ENCODE results near the gene PIP5K1C.

The PIP5K1C gene

DNA sequence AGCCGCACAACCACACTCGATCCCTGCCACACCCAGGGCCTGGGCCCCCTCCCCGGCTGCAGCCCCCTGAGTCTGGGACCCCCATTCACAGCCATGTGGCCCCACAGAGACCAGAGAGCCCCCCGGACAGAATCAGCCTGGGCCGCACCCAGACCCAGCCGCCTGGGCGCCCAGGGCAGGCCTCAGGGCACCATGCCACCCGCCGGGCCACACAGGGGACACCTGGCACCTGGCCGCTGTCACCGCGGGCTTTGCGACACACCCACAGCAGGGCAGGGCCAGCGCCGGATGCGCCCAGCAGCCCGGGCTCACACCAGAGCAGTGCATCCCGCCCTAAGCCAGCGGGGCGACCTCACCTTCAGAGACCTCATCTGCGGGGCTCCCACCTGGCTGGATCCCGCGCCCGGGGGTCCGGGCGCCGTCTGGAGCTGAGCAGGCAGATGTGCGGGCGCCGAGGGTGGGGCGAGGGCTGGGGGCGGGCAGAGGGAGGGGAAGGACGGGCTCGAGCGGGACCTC is 94.0 kb downstream of the PIP5K1C start:
- H3K4me3 ChIP-seq (ENCODE audit: low read depth, low read length), result peak overlapping the region; percentile 63
- in situ Hi-C loops (cut with HindIII; ENCODE audit: low sequenced_read_pairs), result no loop called here
- no peak for DNase-seq (ENCODE audit: low read depth, low spot score)

DNA sequence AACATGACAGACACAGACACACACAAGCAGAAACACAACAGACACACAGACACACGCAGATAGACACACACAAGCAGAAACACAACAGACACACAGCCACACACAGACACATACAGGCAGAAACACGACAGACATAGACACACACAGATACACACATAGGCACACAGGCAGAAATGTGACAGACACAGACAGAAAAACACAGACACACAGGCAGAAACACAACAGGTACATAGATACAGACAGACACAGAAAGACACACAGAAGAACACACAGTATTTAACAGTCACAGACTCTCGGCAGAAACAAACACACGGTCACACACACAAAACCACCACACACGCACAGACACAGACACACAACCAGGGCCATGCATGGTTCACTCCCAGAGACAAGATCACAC is 94.5 kb downstream of the PIP5K1C start:
- in situ Hi-C loops (cut with HindIII; ENCODE audit: low sequenced_read_pairs), result no loop called here
- no peak for DNase-seq (ENCODE audit: low read depth, low spot score)
- TF ChIP-seq, protein P1, sequence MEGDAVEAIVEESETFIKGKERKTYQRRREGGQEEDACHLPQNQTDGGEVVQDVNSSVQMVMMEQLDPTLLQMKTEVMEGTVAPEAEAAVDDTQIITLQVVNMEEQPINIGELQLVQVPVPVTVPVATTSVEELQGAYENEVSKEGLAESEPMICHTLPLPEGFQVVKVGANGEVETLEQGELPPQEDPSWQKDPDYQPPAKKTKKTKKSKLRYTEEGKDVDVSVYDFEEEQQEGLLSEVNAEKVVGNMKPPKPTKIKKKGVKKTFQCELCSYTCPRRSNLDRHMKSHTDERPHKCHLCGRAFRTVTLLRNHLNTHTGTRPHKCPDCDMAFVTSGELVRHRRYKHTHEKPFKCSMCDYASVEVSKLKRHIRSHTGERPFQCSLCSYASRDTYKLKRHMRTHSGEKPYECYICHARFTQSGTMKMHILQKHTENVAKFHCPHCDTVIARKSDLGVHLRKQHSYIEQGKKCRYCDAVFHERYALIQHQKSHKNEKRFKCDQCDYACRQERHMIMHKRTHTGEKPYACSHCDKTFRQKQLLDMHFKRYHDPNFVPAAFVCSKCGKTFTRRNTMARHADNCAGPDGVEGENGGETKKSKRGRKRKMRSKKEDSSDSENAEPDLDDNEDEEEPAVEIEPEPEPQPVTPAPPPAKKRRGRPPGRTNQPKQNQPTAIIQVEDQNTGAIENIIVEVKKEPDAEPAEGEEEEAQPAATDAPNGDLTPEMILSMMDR (IDR thresholded peaks at IDR 0.05; ENCODE audit: low read depth, low read length), result no peak
- peak overlapping the region; percentile 63 for H3K4me3 ChIP-seq (ENCODE audit: low read depth, low read length)

More for the DNA sequence above, 94.0 kb downstream of the PIP5K1C start:
- TF ChIP-seq, protein P1 (IDR thresholded peaks at IDR 0.05; ENCODE audit: low read depth, low read length), result no peak

DNA sequence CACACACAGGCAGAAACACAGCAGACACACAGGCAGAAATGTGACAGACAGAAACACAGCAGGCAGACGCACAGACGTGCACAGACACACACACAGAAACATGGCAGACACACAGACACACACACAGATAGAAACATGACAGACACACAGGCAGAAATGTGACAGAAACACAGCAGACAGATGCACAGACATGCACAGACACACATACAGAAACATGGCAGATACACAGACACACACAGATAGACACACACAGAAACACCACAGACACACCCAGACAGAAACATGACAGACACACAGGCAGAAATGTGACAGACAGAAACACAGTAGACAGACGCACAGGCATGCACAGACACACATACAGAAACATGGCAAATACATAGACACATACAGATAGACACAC is 94.9 kb downstream of the PIP5K1C start:
- TF ChIP-seq, protein P1 (IDR thresholded peaks at IDR 0.05; ENCODE audit: low read depth, low read length), result no peak
- peak overlapping the region; percentile 63 for H3K4me3 ChIP-seq (ENCODE audit: low read depth, low read length)
- DNase-seq (ENCODE audit: low read depth, low spot score), result no peak
- in situ Hi-C loops (cut with HindIII; ENCODE audit: low sequenced_read_pairs), result no loop called here

DNA sequence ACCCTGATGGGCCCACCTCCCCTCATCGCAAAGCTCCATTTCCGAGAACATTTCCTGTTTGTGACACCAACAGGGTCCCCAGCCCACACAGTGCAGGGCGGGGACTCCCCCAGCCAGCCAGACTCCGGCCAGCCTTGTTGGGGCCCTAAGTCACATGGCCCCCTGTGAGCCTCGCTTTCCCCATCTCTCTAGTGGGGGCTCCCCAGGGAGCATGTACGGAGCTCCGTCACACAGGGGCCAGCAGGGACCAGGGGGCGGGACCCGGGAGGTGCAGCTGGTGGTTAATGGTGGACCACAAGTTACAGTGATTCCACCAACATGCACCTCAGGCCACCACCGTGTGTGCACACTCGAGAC is 95.3 kb downstream of the PIP5K1C start:
- TF ChIP-seq, protein P1 (IDR thresholded peaks at IDR 0.05; ENCODE audit: low read depth, low read length), result no peak
- no peak for DNase-seq (ENCODE audit: low read depth, low spot score)
- H3K4me3 ChIP-seq (ENCODE audit: low read depth, low read length), result peak overlapping the region; percentile 63
- in situ Hi-C loops (cut with HindIII; ENCODE audit: low sequenced_read_pairs), result no loop called here

DNA sequence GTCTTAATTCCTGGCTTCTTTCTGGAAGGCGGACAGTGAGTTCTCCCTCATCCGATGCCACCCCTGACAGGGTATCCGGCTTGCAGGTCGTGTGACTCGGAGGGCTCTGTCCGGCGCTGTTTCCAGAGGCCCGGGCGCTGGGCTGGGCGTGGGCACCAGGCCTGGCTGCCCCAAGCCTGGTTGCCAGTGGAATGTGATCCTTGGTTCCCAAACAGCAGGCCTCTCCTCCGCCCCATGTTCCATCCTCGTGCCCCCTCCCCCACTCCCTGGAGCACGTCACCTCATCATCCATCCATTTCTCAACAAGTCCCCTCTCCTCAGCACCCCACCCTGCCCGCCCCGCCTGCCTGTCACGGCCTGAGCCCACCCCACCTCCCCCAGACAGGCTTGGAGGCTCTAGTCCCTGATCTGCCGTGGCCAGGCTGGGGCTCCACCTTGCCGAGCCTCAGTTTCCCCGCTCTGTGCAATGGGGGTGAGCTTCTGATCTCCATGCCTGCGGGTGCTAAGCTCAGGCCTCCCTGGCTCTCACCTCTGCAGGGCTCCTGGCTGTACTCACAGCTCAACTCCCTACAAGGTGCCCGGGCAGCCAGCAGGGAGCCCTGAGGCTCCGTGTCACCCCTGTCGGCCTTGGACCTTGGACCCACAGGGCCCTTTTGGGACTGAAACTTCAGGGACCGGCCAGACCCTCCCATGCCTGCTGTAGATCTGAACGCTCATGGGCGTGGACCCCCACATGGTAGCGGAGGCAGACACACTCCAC is 95.9 kb downstream of the PIP5K1C start:
- TF ChIP-seq, protein P1 (IDR thresholded peaks at IDR 0.05; ENCODE audit: low read depth, low read length), result no peak
- in situ Hi-C loops (cut with HindIII; ENCODE audit: low sequenced_read_pairs), result no loop called here
- no peak for DNase-seq (ENCODE audit: low read depth, low spot score)
- H3K4me3 ChIP-seq (ENCODE audit: low read depth, low read length), result no peak overlapping the region

GRCh38 chr19:3603121-3603811 is 97.0 kb downstream of the PIP5K1C start:
- in situ Hi-C loops (cut with HindIII; ENCODE audit: low sequenced_read_pairs), result no loop called here
- DNase-seq (ENCODE audit: low read depth, low spot score), result no peak
- TF ChIP-seq, protein P1 (IDR thresholded peaks at IDR 0.05; ENCODE audit: low read depth, low read length), result no peak
- no peak overlapping the region for H3K4me3 ChIP-seq (ENCODE audit: low read depth, low read length)
